ENCODE results near the gene SMARCB1.

GRCh38 chr22:23835484-23836144 is 48.8 kb downstream of the SMARCB1 start:
- no peak for TF ChIP-seq EZH2phosphoT487 (IDR thresholded peaks at IDR 0.05; ENCODE audit: low read depth)
- TF ChIP-seq CTCF (IDR thresholded peaks at IDR 0.05; ENCODE audit: low read depth, low read length) = no peak

All from OCI-LY3 (cell line).